Mammary epithelial cell (primary cell): Measurements from ENCODE around the gene LHB.

Source experiments
- EZH2 ChIP-seq: IDR thresholded peaks from 2 replicates; pipeline ENCODE4 v1.6.1; 2012; ENCODE audit warnings: low read length, inconsistent platforms, borderline replicate concordance
- TF ChIP-seq, protein P1 (sequence below), 2 donors: IDR thresholded peaks in 1 of 2; conservative IDR thresholded peaks in 1 of 2; 2 replicates each; pipeline ENCODE4 v1.5.1; 2011 to 2012; ENCODE audit warnings: inconsistent platforms in 2 of 2, low read length in 2 of 2, mild to moderate bottlenecking in 2 of 2, control low read depth in 1 of 2, low read depth in 1 of 2; ENCODE audit not compliant: insufficient read depth in 1 of 2; ENCODE audit errors: extremely low read depth in 1 of 2

DNA sequence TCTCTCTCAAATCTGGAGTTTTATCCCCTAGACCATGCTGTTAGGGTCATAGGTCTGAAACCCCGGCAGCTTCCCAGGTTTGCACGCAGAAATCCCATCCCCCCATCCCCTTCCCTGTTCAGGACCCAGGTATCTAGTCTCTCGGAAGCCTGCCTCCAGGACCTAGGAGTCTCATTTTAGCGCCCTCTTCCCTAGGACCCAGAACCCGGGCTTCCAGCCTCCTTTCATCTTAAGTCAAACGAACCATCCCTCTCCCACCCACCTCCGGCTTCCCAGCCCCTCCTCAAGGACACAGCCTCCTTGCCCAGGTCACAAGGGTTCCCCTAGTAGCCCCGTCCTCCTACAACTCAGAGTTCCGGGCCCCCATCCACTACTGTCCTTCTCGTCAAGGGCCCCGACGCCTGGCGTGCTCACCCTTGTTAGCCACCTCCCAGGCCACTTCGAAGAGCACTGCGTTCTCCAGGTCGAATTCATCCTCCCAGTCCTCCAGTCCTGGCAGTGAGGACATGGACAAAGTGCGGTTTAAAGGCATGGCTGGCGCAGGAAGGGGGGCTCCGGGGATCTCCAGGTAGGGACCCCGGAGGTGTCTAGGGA, 24.2 kb downstream of the LHB start:
- TF ChIP-seq, protein P1, sequence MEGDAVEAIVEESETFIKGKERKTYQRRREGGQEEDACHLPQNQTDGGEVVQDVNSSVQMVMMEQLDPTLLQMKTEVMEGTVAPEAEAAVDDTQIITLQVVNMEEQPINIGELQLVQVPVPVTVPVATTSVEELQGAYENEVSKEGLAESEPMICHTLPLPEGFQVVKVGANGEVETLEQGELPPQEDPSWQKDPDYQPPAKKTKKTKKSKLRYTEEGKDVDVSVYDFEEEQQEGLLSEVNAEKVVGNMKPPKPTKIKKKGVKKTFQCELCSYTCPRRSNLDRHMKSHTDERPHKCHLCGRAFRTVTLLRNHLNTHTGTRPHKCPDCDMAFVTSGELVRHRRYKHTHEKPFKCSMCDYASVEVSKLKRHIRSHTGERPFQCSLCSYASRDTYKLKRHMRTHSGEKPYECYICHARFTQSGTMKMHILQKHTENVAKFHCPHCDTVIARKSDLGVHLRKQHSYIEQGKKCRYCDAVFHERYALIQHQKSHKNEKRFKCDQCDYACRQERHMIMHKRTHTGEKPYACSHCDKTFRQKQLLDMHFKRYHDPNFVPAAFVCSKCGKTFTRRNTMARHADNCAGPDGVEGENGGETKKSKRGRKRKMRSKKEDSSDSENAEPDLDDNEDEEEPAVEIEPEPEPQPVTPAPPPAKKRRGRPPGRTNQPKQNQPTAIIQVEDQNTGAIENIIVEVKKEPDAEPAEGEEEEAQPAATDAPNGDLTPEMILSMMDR (conservative IDR thresholded peaks at IDR 0.05 in 1 of 2, IDR thresholded peaks at IDR 0.05 in 1 of 2; ENCODE audit: extremely low read depth in 1 of 2, insufficient read depth in 1 of 2, low read depth in 1 of 2, low read length in 2 of 2): no peak
- TF ChIP-seq EZH2: no peak
